ENCODE measurements around the gene KLK8.

The KLK8 gene

GRCh38 chr19:51016798-51017683 lies 15.6 kb upstream of the KLK8 start:
- Histone ChIP-seq H3K9me3 (ENCODE audit: insufficient read depth, low read depth, low read length) (no peaks in the 10 kb centered on the region), H3K4me3 (ENCODE audit: low read length) (peak overlapping the region; percentile 70), H3K9ac (ENCODE audit: low read depth, low read length) (no peak overlapping the region), H3K36me3 (ENCODE audit: insufficient read depth, low read depth, low read length) (no peaks in the 10 kb centered on the region), H3K27me3 (ENCODE audit: insufficient read depth, low read length) (peaks cover 60% of the 10 kb centered on the region), H3K27ac (ENCODE audit: low read length) (no peak overlapping the region), H3K4me1 (ENCODE audit: insufficient read depth, low read length) (peaks cover 4% of the 10 kb centered on the region; the same call in 1 of the 2 replicates)

GRCh38 chr19:51015691-51016267 lies 14.4 kb upstream of the KLK8 start:
- H3K27me3 ChIP-seq (ENCODE audit: insufficient read depth, low read length) = peaks cover 60% of the 10 kb centered on the region
- no peaks in the 10 kb centered on the region for H3K4me1 ChIP-seq (ENCODE audit: insufficient read depth, low read length)
- no peaks in the 10 kb centered on the region for H3K36me3 ChIP-seq (ENCODE audit: insufficient read depth, low read depth, low read length)
- H3K27ac ChIP-seq (ENCODE audit: low read length) = no peak overlapping the region
- H3K9me3 ChIP-seq (ENCODE audit: insufficient read depth, low read depth, low read length) = no peaks in the 10 kb centered on the region
- H3K9ac ChIP-seq (ENCODE audit: low read depth, low read length) = no peak overlapping the region
- H3K4me3 ChIP-seq (ENCODE audit: low read length) = no peak overlapping the region

- H3K4me1 ChIP-seq (ENCODE audit: insufficient read depth, low read length) = no peaks in the 10 kb centered on the region
- peaks cover 46% of the 10 kb centered on the region for H3K27me3 ChIP-seq (ENCODE audit: insufficient read depth, low read length)
Measured at GRCh38 chr19:51014242-51014641, 12.8 kb upstream of the KLK8 start.

GRCh38 chr19:51012661-51013190 lies 11.3 kb upstream of the KLK8 start:
- H3K36me3 ChIP-seq (ENCODE audit: insufficient read depth, low read depth, low read length) = no peaks in the 10 kb centered on the region
- no peak overlapping the region for H3K4me3 ChIP-seq (ENCODE audit: low read length)
- no peak overlapping the region for H3K27ac ChIP-seq (ENCODE audit: low read length)
- H3K9me3 ChIP-seq (ENCODE audit: insufficient read depth, low read depth, low read length) = no peaks in the 10 kb centered on the region
- H3K9ac ChIP-seq (ENCODE audit: low read depth, low read length) = no peak overlapping the region
- peaks cover 31% of the 10 kb centered on the region for H3K27me3 ChIP-seq (ENCODE audit: insufficient read depth, low read length)
- no peaks in the 10 kb centered on the region for H3K4me1 ChIP-seq (ENCODE audit: insufficient read depth, low read length)

More at GRCh38 chr19:51014242-51014641, 12.8 kb upstream of the KLK8 start:
- Histone ChIP-seq H3K36me3 (ENCODE audit: insufficient read depth, low read depth, low read length) (no peaks in the 10 kb centered on the region), H3K9ac (ENCODE audit: low read depth, low read length) (no peak overlapping the region), H3K27ac (ENCODE audit: low read length) (no peak overlapping the region), H3K9me3 (ENCODE audit: insufficient read depth, low read depth, low read length) (no peaks in the 10 kb centered on the region), H3K4me3 (ENCODE audit: low read length) (no peak overlapping the region)

- H3K9me3 ChIP-seq (ENCODE audit: insufficient read depth, low read depth, low read length) = no peaks in the 10 kb centered on the region
- no peaks in the 10 kb centered on the region for H3K4me1 ChIP-seq (ENCODE audit: insufficient read depth, low read length)
- no peaks in the 10 kb centered on the region for H3K36me3 ChIP-seq (ENCODE audit: insufficient read depth, low read depth, low read length)
- H3K4me3 ChIP-seq (ENCODE audit: low read length) = no peak overlapping the region
- no peak overlapping the region for H3K9ac ChIP-seq (ENCODE audit: low read depth, low read length)
- H3K27me3 ChIP-seq (ENCODE audit: insufficient read depth, low read length) = peaks cover 10% of the 10 kb centered on the region; the same call in 1 of the 2 replicates
- H3K27ac ChIP-seq (ENCODE audit: low read length) = no peak overlapping the region
Measured at GRCh38 chr19:51010066-51010795, 8.8 kb upstream of the KLK8 start.

GRCh38 chr19:51009061-51009891 lies 7.9 kb upstream of the KLK8 start:
- Histone ChIP-seq H3K9me3 (ENCODE audit: insufficient read depth, low read depth, low read length) (no peaks in the 10 kb centered on the region), H3K9ac (ENCODE audit: low read depth, low read length) (no peak overlapping the region), H3K27ac (ENCODE audit: low read length) (no peak overlapping the region), H3K27me3 (ENCODE audit: insufficient read depth, low read length) (peaks cover 4% of the 10 kb centered on the region; the same call in 1 of the 2 replicates), H3K36me3 (ENCODE audit: insufficient read depth, low read depth, low read length) (no peaks in the 10 kb centered on the region), H3K4me3 (ENCODE audit: low read length) (no peak overlapping the region), H3K4me1 (ENCODE audit: insufficient read depth, low read length) (no peaks in the 10 kb centered on the region)

- Histone ChIP-seq H3K36me3 (ENCODE audit: insufficient read depth, low read depth, low read length) (no peaks in the 10 kb centered on the region), H3K4me3 (ENCODE audit: low read length) (no peak overlapping the region), H3K4me1 (ENCODE audit: insufficient read depth, low read length) (no peaks in the 10 kb centered on the region), H3K27me3 (ENCODE audit: insufficient read depth, low read length) (no peaks in the 10 kb centered on the region; the same call in 1 of the 2 replicates), H3K27ac (ENCODE audit: low read length) (no peak overlapping the region), H3K9me3 (ENCODE audit: insufficient read depth, low read depth, low read length) (no peaks in the 10 kb centered on the region), H3K9ac (ENCODE audit: low read depth, low read length) (no peak overlapping the region)
Measured at GRCh38 chr19:51007488-51007887, 6.1 kb upstream of the KLK8 start.

- no peaks in the 10 kb centered on the region for H3K9me3 ChIP-seq (ENCODE audit: insufficient read depth, low read depth, low read length)
- H3K27me3 ChIP-seq (ENCODE audit: insufficient read depth, low read length) = no peaks in the 10 kb centered on the region; the same call in 1 of the 2 replicates
- peaks cover 3% of the 10 kb centered on the region; the same call in 1 of the 2 replicates for H3K4me1 ChIP-seq (ENCODE audit: insufficient read depth, low read length)
- no peak overlapping the region for H3K4me3 ChIP-seq (ENCODE audit: low read length)
- no peak overlapping the region for H3K9ac ChIP-seq (ENCODE audit: low read depth, low read length)
- no peaks in the 10 kb centered on the region for H3K36me3 ChIP-seq (ENCODE audit: insufficient read depth, low read depth, low read length)
- H3K27ac ChIP-seq (ENCODE audit: low read length) = no peak overlapping the region
Measured at GRCh38 chr19:51006406-51006805, 5.0 kb upstream of the KLK8 start.

- Histone ChIP-seq H3K36me3 (ENCODE audit: insufficient read depth, low read depth, low read length) (no peaks in the 10 kb centered on the region), H3K27ac (ENCODE audit: low read length) (no peak overlapping the region), H3K4me3 (ENCODE audit: low read length) (no peak overlapping the region), H3K9me3 (ENCODE audit: insufficient read depth, low read depth, low read length) (no peaks in the 10 kb centered on the region), H3K9ac (ENCODE audit: low read depth, low read length) (no peak overlapping the region), H3K27me3 (ENCODE audit: insufficient read depth, low read length) (no peaks in the 10 kb centered on the region; the same call in 1 of the 2 replicates), H3K4me1 (ENCODE audit: insufficient read depth, low read length) (peaks cover 3% of the 10 kb centered on the region; the same call in 1 of the 2 replicates)
Measured at GRCh38 chr19:51005248-51005647, 3.8 kb upstream of the KLK8 start.

- peaks cover 3% of the 10 kb centered on the region; the same call in 1 of the 2 replicates for H3K4me1 ChIP-seq (ENCODE audit: insufficient read depth, low read length)
- H3K36me3 ChIP-seq (ENCODE audit: insufficient read depth, low read depth, low read length) = no peaks in the 10 kb centered on the region
- no peaks in the 10 kb centered on the region for H3K27me3 ChIP-seq (ENCODE audit: insufficient read depth, low read length)
- no peak overlapping the region for H3K27ac ChIP-seq (ENCODE audit: low read length)
- no peak overlapping the region for H3K9ac ChIP-seq (ENCODE audit: low read depth, low read length)
- no peaks in the 10 kb centered on the region for H3K9me3 ChIP-seq (ENCODE audit: insufficient read depth, low read depth, low read length)
- no peak overlapping the region for H3K4me3 ChIP-seq (ENCODE audit: low read length)
Measured at GRCh38 chr19:51003316-51003715, 1.9 kb upstream of the KLK8 start.

All from iPS-20b (cell line).